ENCODE measurements around the gene RCSD1. TPM values are rescaled to one million over a fixed set of nuclear protein-coding genes. Genes with fewer than 3 reads are reported as not detected.

The RCSD1 gene
- total and polyA plus RNA-seq, 2 of the 4 experiments (the other 2 are of a cell fraction) = 0.03 TPM; not detected in 1

GRCh38 chr1:167678838-167679237 is 48.8 kb downstream of the RCSD1 start:
- Histone ChIP-seq H3K14ac (replicated peaks; ENCODE audit: low read depth, low read length) (no peak overlapping the region), H2AK5ac (ENCODE audit: low read depth, low read length) (no peak overlapping the region), H3K9me3 (ENCODE audit: control insufficient read depth, insufficient read depth, low read length) (no peaks in the 10 kb centered on the region), H3K9me1 (ENCODE audit: insufficient read depth, low read length) (peaks cover 4% of the 10 kb centered on the region; the same call in 1 of the 2 replicates), H3K18ac (ENCODE audit: low read depth, low read length) (no peak overlapping the region), H2AK9ac (replicated peaks; ENCODE audit: low read depth, low read length, poor library complexity) (no peak overlapping the region), H2AFZ (replicated peaks; ENCODE audit: low read length, poor library complexity) (no peak overlapping the region), H3K4ac (ENCODE audit: low read depth, low read length) (no peak overlapping the region), H4K20me1 (ENCODE audit: insufficient read depth, low read length) (no peaks in the 10 kb centered on the region), H3K4me1 (ENCODE audit: control insufficient read depth, insufficient read depth, low read length) (no peaks in the 10 kb centered on the region), H2BK20ac (ENCODE audit: low read depth, low read length) (no peak overlapping the region), H3K56ac (ENCODE audit: extremely low read depth, insufficient read depth, low read length) (no peak overlapping the region), H3K23ac (ENCODE audit: low read depth, low read length) (no peak overlapping the region), H3K27ac (ENCODE audit: insufficient read depth, low read length) (no peak overlapping the region), H3K9ac (ENCODE audit: low read depth, low read length) (no peak overlapping the region), H4K8ac (ENCODE audit: low read depth in 2 of 2, low read length in 2 of 2) (no peak overlapping the region), H3K36me3 (ENCODE audit: control insufficient read depth, insufficient read depth, low read length) (no peaks in the 10 kb centered on the region), H2BK5ac (ENCODE audit: low read depth, low read length, poor library complexity, severe bottlenecking) (no peak overlapping the region), H3K4me2 (ENCODE audit: low read depth, low read length) (no peak overlapping the region), H4K91ac (ENCODE audit: insufficient read depth, low read depth, low read length) (no peak overlapping the region), H3K79me1 (ENCODE audit: low read depth in 1 of 2, low read length in 2 of 2) (no peaks in the 10 kb centered on the region), H2BK120ac (ENCODE audit: low read depth, low read length) (no peak overlapping the region), H3K27me3 (ENCODE audit: control insufficient read depth, insufficient read depth, low read length) (peaks cover 27% of the 10 kb centered on the region), H4K5ac (ENCODE audit: low read depth, low read length) (no peak overlapping the region), H3K4me3 (ENCODE audit: insufficient read depth, low read depth, low read length) (no peak overlapping the region), H2BK15ac (ENCODE audit: low read depth, low read length) (no peak overlapping the region)
- in situ Hi-C loops (cut with MboI; ENCODE audit: low sequenced_read_pairs) = loop anchor here (25.0 kb wide), 1 partner anchor 417 kb away; no protein-coding TSS in a partner anchor
- dilution Hi-C loops (cut with HindIII; ENCODE audit: low sequenced_read_pairs, unreplicated experiment) = no loop called here
- ChIA-PET CTCF (no interaction called here), POLR2A (ENCODE audit: unreplicated experiment) (no interaction called here)
- ATAC-seq (ENCODE audit: low read depth) (no peak), DNase-seq (no peak)
- TF ChIP-seq RFX5 (IDR thresholded peaks at IDR 0.05; ENCODE audit: low read depth, low read length) (no peak), FOS (IDR thresholded peaks at IDR 0.05; ENCODE audit: low read depth, low read length) (no peak), SMC3 (IDR thresholded peaks at IDR 0.05; ENCODE audit: low read depth, low read length) (no peak), MAZ (IDR thresholded peaks at IDR 0.05; ENCODE audit: borderline replicate concordance, low read depth, low read length) (no peak)
- intact Hi-C loops (cut with micrococcal nuclease) = no loop called here
- no CpG with 5 or more reads among the region's 3 CpGs for WGBS, 2 experiments (ENCODE audit: extremely low coverage in 2 of 2, insufficient read length in 1 of 2)
- BruUV-seq (replicated peaks) = no TSS peak

Measured in IMR-90 (cell line).